Measurements from ENCODE around the gene CDYL2.

The CDYL2 gene

GRCh38 chr16:80828495-80828894, 24.1 kb upstream of the CDYL2 start:
- H2AK5ac ChIP-seq (ENCODE audit: low read length), result no peak overlapping the region
- no peak for DNase-seq
- no peak overlapping the region for H2BK12ac ChIP-seq (ENCODE audit: low read length)
- no peaks in the 10 kb centered on the region for H3K79me2 ChIP-seq (ENCODE audit: control insufficient read depth, insufficient read depth, low read length, poor library complexity)
- no peak overlapping the region for H2BK120ac ChIP-seq (ENCODE audit: insufficient read depth, low read length, poor library complexity)
- WGBS (ENCODE audit: extremely low coverage, insufficient coverage, insufficient read length), result no CpG with 5 or more reads among the region's 4 CpGs
- no peak overlapping the region for H3K27ac ChIP-seq (ENCODE audit: low read depth, low read length)
- H3K9me3 ChIP-seq (ENCODE audit: insufficient read depth, low read depth, low read length), result no peaks in the 10 kb centered on the region
- no peak overlapping the region for H3K4ac ChIP-seq (ENCODE audit: low read depth, low read length)
- no peak overlapping the region for H4K91ac ChIP-seq (ENCODE audit: low read depth, low read length)
- H3K36me3 ChIP-seq (ENCODE audit: control insufficient read depth in 1 of 2, insufficient read depth in 2 of 2, low read length in 2 of 2), result no peaks in the 10 kb centered on the region
- H3K18ac ChIP-seq (ENCODE audit: low read length), result no peak overlapping the region
- no peak overlapping the region for H3K9ac ChIP-seq (ENCODE audit: low read length)
- H3K79me1 ChIP-seq (ENCODE audit: low read length), result no peaks in the 10 kb centered on the region
- H2AFZ ChIP-seq (ENCODE audit: insufficient read depth, low read length, poor library complexity), result no peak overlapping the region
- no peak overlapping the region for H3K23ac ChIP-seq (ENCODE audit: low read length)
- no peak overlapping the region for H3K14ac ChIP-seq (ENCODE audit: low read length)
- H4K12ac ChIP-seq (ENCODE audit: low read depth, low read length), result no peak overlapping the region
- H4K8ac ChIP-seq (ENCODE audit: low read depth, low read length), result no peak overlapping the region
- no peaks in the 10 kb centered on the region for H3K27me3 ChIP-seq (ENCODE audit: insufficient read depth, low read length)
- H2BK5ac ChIP-seq (ENCODE audit: low read depth, low read length, poor library complexity), result no peak overlapping the region
- no peak overlapping the region for H3K4me3 ChIP-seq (ENCODE audit: low read depth, low read length)
- H3K4me1 ChIP-seq (ENCODE audit: control insufficient read depth in 1 of 2, insufficient read depth in 2 of 2, low read length in 2 of 2), result no peaks in the 10 kb centered on the region
- H3K4me2 ChIP-seq (ENCODE audit: low read length), result no peak overlapping the region

DNA sequence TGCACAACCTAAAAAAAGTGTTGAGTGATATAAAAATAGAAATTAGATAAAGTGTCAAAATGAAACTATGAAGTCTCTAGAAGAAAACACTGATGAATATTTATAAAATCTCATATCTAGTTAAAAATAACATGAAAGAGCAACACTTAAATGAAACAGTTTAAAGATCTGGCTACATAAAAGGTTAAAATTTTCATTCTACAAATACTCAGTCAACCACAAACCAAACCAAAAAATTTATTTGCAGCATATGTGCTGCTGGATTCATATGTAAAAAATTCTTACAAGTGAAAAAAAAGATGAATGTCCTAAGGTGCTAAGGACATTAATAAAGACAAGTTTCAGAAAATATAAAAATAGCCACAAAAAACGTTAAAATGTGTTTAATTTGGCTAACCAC, 22.6 kb upstream of the CDYL2 start:
- DNase-seq, result no peak
- Histone ChIP-seq H3K79me2 (ENCODE audit: control insufficient read depth, insufficient read depth, low read length, poor library complexity) (no peaks in the 10 kb centered on the region), H4K91ac (ENCODE audit: low read depth, low read length) (no peak overlapping the region), H3K23ac (ENCODE audit: low read length) (no peak overlapping the region), H3K18ac (ENCODE audit: low read length) (no peak overlapping the region), H2BK5ac (ENCODE audit: low read depth, low read length, poor library complexity) (no peak overlapping the region), H3K27me3 (ENCODE audit: insufficient read depth, low read length) (no peaks in the 10 kb centered on the region), H3K4me1 (ENCODE audit: control insufficient read depth in 1 of 2, insufficient read depth in 2 of 2, low read length in 2 of 2) (no peaks in the 10 kb centered on the region), H2BK120ac (ENCODE audit: insufficient read depth, low read length, poor library complexity) (no peak overlapping the region), H4K12ac (ENCODE audit: low read depth, low read length) (no peak overlapping the region), H3K14ac (ENCODE audit: low read length) (no peak overlapping the region), H2AFZ (ENCODE audit: insufficient read depth, low read length, poor library complexity) (no peak overlapping the region), H3K4me3 (ENCODE audit: low read depth, low read length) (no peak overlapping the region), H3K9me3 (ENCODE audit: insufficient read depth, low read depth, low read length) (no peaks in the 10 kb centered on the region), H4K8ac (ENCODE audit: low read depth, low read length) (no peak overlapping the region), H3K9ac (ENCODE audit: low read length) (no peak overlapping the region), H3K36me3 (ENCODE audit: control insufficient read depth in 1 of 2, insufficient read depth in 2 of 2, low read length in 2 of 2) (no peaks in the 10 kb centered on the region), H2AK5ac (ENCODE audit: low read length) (no peak overlapping the region), H2BK12ac (ENCODE audit: low read length) (no peak overlapping the region), H3K27ac (ENCODE audit: low read depth, low read length) (no peak overlapping the region), H3K79me1 (ENCODE audit: low read length) (no peaks in the 10 kb centered on the region), H3K4me2 (ENCODE audit: low read length) (no peak overlapping the region), H3K4ac (ENCODE audit: low read depth, low read length) (no peak overlapping the region)
- no CpG with 5 or more reads among the region's 1 CpG for WGBS (ENCODE audit: extremely low coverage, insufficient coverage, insufficient read length)

DNA sequence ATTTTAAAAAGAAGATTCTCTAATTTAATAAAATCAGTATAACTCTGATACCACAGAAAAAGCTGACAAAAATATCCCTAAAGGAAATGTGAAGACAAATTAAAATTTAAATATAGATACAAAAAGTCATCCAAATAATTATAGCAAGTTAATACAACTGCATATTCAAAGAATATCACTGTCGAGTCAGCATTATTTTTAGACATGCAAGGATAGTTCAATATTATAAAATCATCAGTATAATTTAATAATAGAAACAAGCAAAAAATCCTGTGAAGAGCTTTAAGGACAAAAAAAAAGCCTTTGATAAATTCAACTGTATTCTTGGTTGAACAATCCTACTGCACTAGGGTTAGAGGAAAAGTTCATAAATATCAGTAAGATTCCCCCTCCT, 21.0 kb upstream of the CDYL2 start:
- Histone ChIP-seq H3K14ac (ENCODE audit: low read length) (no peak overlapping the region), H2BK120ac (ENCODE audit: insufficient read depth, low read length, poor library complexity) (no peak overlapping the region), H3K4me1 (ENCODE audit: control insufficient read depth in 1 of 2, insufficient read depth in 2 of 2, low read length in 2 of 2) (no peaks in the 10 kb centered on the region), H3K4me3 (ENCODE audit: low read depth, low read length) (no peak overlapping the region), H3K9me3 (ENCODE audit: insufficient read depth, low read depth, low read length) (no peaks in the 10 kb centered on the region), H2AFZ (ENCODE audit: insufficient read depth, low read length, poor library complexity) (no peak overlapping the region), H2BK12ac (ENCODE audit: low read length) (no peak overlapping the region), H3K27me3 (ENCODE audit: insufficient read depth, low read length) (no peaks in the 10 kb centered on the region), H4K91ac (ENCODE audit: low read depth, low read length) (no peak overlapping the region), H2BK5ac (ENCODE audit: low read depth, low read length, poor library complexity) (no peak overlapping the region), H3K79me1 (ENCODE audit: low read length) (no peaks in the 10 kb centered on the region), H3K23ac (ENCODE audit: low read length) (no peak overlapping the region), H3K18ac (ENCODE audit: low read length) (no peak overlapping the region), H4K12ac (ENCODE audit: low read depth, low read length) (no peak overlapping the region), H3K36me3 (ENCODE audit: control insufficient read depth in 1 of 2, insufficient read depth in 2 of 2, low read length in 2 of 2) (no peaks in the 10 kb centered on the region), H3K27ac (ENCODE audit: low read depth, low read length) (no peak overlapping the region), H2AK5ac (ENCODE audit: low read length) (no peak overlapping the region), H3K4me2 (ENCODE audit: low read length) (no peak overlapping the region), H3K79me2 (ENCODE audit: control insufficient read depth, insufficient read depth, low read length, poor library complexity) (no peaks in the 10 kb centered on the region), H3K9ac (ENCODE audit: low read length) (no peak overlapping the region), H4K8ac (ENCODE audit: low read depth, low read length) (no peak overlapping the region), H3K4ac (ENCODE audit: low read depth, low read length) (no peak overlapping the region)
- no peak for DNase-seq
- WGBS (ENCODE audit: extremely low coverage, insufficient coverage, insufficient read length), result no CpG with 5 or more reads among the region's 1 CpG

DNA sequence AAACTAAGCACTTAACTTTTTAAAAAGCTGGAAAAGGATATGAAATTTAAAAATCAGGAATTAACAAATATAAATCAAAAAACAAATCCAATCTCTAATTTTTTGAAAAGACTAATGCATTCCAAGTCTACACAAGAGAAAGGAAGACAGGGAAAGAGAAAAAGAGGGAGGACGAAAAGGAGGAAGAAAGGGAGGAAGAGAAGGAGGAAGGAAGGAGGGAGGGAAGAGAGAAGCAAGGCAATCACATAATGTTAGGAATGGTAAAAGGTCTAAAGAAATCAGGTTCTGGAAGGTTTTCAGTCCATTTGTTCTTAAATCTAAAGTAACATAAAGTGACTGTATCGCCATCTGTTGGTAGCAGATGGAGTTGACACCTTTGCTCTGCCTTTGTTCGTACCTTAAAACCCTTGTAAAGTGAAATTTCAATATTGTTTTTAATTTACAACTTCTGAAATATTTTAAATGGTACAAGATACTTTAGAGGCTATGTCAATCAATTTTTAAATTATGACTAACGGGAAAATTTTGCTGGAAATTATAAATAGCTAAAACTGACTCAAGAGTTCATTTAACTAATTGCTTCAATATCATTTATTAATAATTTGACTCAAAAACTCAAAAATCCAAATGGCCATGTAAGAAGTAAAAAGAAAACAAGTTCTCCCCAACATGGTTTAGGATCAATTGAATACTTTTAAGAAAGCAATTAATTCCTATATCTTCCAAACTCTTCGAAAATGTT, 20.4 kb upstream of the CDYL2 start:
- WGBS (ENCODE audit: extremely low coverage, insufficient coverage, insufficient read length), result no CpG with 5 or more reads among the region's 5 CpGs
- peak; percentile 35 to 90 for DNase-seq

More for the DNA sequence above, 20.4 kb upstream of the CDYL2 start:
- Histone ChIP-seq H2AFZ (ENCODE audit: insufficient read depth, low read length, poor library complexity) (no peak overlapping the region), H3K23ac (ENCODE audit: low read length) (no peak overlapping the region), H3K9me3 (ENCODE audit: insufficient read depth, low read depth, low read length) (no peaks in the 10 kb centered on the region), H4K91ac (ENCODE audit: low read depth, low read length) (no peak overlapping the region), H2BK12ac (ENCODE audit: low read length) (no peak overlapping the region), H3K27ac (ENCODE audit: low read depth, low read length) (no peak overlapping the region), H3K9ac (ENCODE audit: low read length) (no peak overlapping the region), H2AK5ac (ENCODE audit: low read length) (no peak overlapping the region), H3K14ac (ENCODE audit: low read length) (no peak overlapping the region), H3K27me3 (ENCODE audit: insufficient read depth, low read length) (no peaks in the 10 kb centered on the region), H3K18ac (ENCODE audit: low read length) (no peak overlapping the region), H3K4me2 (ENCODE audit: low read length) (no peak overlapping the region), H3K79me2 (ENCODE audit: control insufficient read depth, insufficient read depth, low read length, poor library complexity) (no peaks in the 10 kb centered on the region), H3K4me3 (ENCODE audit: low read depth, low read length) (no peak overlapping the region), H2BK120ac (ENCODE audit: insufficient read depth, low read length, poor library complexity) (no peak overlapping the region), H3K4ac (ENCODE audit: low read depth, low read length) (no peak overlapping the region), H4K8ac (ENCODE audit: low read depth, low read length) (no peak overlapping the region), H2BK5ac (ENCODE audit: low read depth, low read length, poor library complexity) (no peak overlapping the region), H3K36me3 (ENCODE audit: control insufficient read depth in 1 of 2, insufficient read depth in 2 of 2, low read length in 2 of 2) (no peaks in the 10 kb centered on the region), H3K79me1 (ENCODE audit: low read length) (no peaks in the 10 kb centered on the region), H4K12ac (ENCODE audit: low read depth, low read length) (no peak overlapping the region), H3K4me1 (ENCODE audit: control insufficient read depth in 1 of 2, insufficient read depth in 2 of 2, low read length in 2 of 2) (no peaks in the 10 kb centered on the region)
